GM21576 (cell line): ENCODE measurements around the gene MRPL57.
"Not testable (repeated sequence)": the region's sequence is repeated elsewhere in the genome, so short reads cannot be mapped to it uniquely, and the experiment has no call there.

Experiments
- ATAC-seq: cut with Tn5 transposase; IDR thresholded peaks from one replicate; pipeline ENCODE4 v1.9.1; 2021; ENCODE audit warnings: mild to moderate bottlenecking, moderate library complexity; ENCODE audit not compliant: unreplicated experiment

MRPL57 gene

GRCh38 chr13:21176215-21176981, at the start of gene MRPL57, which contains the start of gene SKA3:
Gene MRPL57 (plus strand): TSS chr13:21176658. CDS start chr13:21176917, 259 bp downstream.
Gene SKA3 (minus strand): TSS chr13:21176552. CDS start chr13:21176477, 75 bp downstream.
- ATAC-seq: peak; percentile 89

- no peak for ATAC-seq
Observed at GRCh38 chr13:21130116-21130515, 46.3 kb upstream of the MRPL57 start.

GRCh38 chr13:21133077-21133476, 43.4 kb upstream of the MRPL57 start:
- ATAC-seq: no peak

- ATAC-seq: no peak
Observed at GRCh38 chr13:21134475-21134874, 42.0 kb upstream of the MRPL57 start.

GRCh38 chr13:21135833-21136232, 40.6 kb upstream of the MRPL57 start:
- not testable (repeated sequence) for ATAC-seq

GRCh38 chr13:21137696-21138095, 38.8 kb upstream of the MRPL57 start:
- no peak for ATAC-seq

- ATAC-seq: no peak
Observed at GRCh38 chr13:21138561-21138960, 37.9 kb upstream of the MRPL57 start.

- no peak for ATAC-seq
Observed at GRCh38 chr13:21139374-21139773, 37.1 kb upstream of the MRPL57 start.

- no peak for ATAC-seq
Observed at GRCh38 chr13:21142766-21143165, 33.7 kb upstream of the MRPL57 start.

- ATAC-seq: no peak
Observed at GRCh38 chr13:21147827-21148226, 28.6 kb upstream of the MRPL57 start.

GRCh38 chr13:21148557-21149258, 27.8 kb upstream of the MRPL57 start:
- ATAC-seq: no peak

- no peak for ATAC-seq
Observed at GRCh38 chr13:21149568-21149967, 26.9 kb upstream of the MRPL57 start.

- ATAC-seq: no peak
Observed at GRCh38 chr13:21150013-21150412, 26.4 kb upstream of the MRPL57 start.

- no peak for ATAC-seq
Observed at GRCh38 chr13:21152251-21152899, 24.1 kb upstream of the MRPL57 start.

GRCh38 chr13:21164631-21165030, 11.8 kb upstream of the MRPL57 start:
- ATAC-seq: no peak

GRCh38 chr13:21165606-21166005, 10.9 kb upstream of the MRPL57 start:
- ATAC-seq: not testable (repeated sequence)

- ATAC-seq: no peak
Observed at GRCh38 chr13:21171420-21171819, 5.0 kb upstream of the MRPL57 start.

GRCh38 chr13:21173767-21174166, 2.7 kb upstream of the MRPL57 start:
- not testable (repeated sequence) for ATAC-seq

- ATAC-seq: no peak
Observed at GRCh38 chr13:21175656-21176214, 723 bp upstream of the MRPL57 start.

GRCh38 chr13:21176982-21177284, 475 bp downstream of the MRPL57 start:
- peak; percentile 28 for ATAC-seq

GRCh38 chr13:21181671-21182070, 5.2 kb downstream of the MRPL57 start:
- no peak for ATAC-seq
